Fibroblast of skin of back (primary cell): ENCODE results near the gene BORCS6. TPM values are rescaled to one million over a fixed set of nuclear protein-coding genes. Genes with fewer than 3 reads are reported as not detected.
"Not testable (repeated sequence)": the region's sequence is repeated elsewhere in the genome, so short reads cannot be mapped to it uniquely, and the experiment has no call there.

ENCODE experiments used
- DNase-seq: peaks from one replicate; pipeline ENCODE4 v3.0.0-alpha.2; 2013
- polyA plus RNA-seq, 2 experiments: library from polyadenylated mRNA; unstranded; fragments of 120-200 nt; gene quantifications; one replicate each; pipeline ENCODE4 v1.2.1, GENCODE V29; 2013; ENCODE audit not compliant: insufficient read length in 2 of 2

Gene BORCS6
- polyA plus RNA-seq (2013, experiment 1 of 2; ENCODE audit: insufficient read length) = 5.1 TPM
- polyA plus RNA-seq (2013, experiment 2 of 2; ENCODE audit: insufficient read length) = 4.3 TPM

DNA sequence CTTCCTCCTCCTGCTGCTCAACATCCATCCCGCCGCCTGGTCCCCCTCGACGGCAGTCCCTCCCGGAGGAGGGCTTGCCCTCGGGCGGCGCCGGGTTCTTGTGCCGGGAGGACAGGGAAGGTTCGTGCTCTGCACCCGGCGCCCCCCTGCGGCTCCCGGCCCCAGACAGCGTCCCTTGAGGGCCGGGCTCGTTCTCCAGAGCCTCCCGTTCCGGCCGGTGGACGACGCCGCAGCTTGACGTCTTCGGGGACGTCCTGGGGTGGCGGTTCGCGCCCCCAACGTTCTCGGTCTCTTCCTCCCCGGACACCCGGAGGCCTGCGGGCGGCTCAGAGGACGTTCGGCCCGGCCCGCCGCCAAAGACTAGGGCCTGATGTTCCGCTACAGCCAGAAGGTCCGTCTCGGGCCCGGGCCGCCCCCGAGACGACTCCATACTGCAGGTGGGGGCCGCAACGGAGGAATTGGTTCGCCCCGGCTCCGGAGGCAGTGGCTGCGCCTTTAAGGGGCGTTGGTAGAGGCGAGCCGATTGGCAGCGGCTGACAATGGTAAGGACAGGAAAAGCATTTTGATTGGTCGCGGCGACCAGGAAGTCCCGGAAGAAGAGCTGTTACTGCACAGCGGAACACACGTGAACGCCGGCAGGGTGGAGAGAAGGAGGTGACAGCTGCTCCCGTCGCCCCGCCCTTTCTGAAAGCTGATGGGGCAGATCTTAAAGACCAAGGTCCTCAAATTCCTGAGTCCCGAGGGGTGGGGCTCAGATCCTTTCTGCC is at the start of gene BORCS6:
Gene BORCS6 (minus strand): TSS at position 470 of the 767 bp plus-strand sequence. CDS start 40 bp downstream, at position 430.
- peak; percentile 99 for DNase-seq

GRCh38 chr17:8237886-8238285 is 47.9 kb upstream of the BORCS6 start:
- no peak for DNase-seq

- no peak for DNase-seq
Observed at GRCh38 chr17:8237175-8237574, 47.2 kb upstream of the BORCS6 start.

DNA sequence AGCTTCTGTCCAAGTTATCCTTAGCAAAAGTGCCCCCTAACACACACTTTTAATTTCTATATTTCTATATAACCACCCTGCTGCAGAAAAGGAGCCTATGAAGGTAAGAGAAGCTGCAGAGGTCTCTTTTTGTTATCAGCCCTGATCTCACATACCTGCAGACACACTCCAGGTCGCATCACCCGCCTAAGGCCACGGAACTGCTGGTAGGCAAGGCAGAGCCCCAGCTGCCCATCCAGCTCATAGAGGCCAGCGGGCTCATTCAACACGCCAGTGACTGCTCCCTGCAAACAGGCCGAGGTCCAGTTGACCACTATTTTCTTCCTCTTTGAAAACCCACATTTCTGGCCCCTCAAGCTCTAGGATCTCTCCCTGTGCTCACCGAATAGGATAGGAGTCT is 45.7 kb upstream of the BORCS6 start:
- no peak for DNase-seq

DNA sequence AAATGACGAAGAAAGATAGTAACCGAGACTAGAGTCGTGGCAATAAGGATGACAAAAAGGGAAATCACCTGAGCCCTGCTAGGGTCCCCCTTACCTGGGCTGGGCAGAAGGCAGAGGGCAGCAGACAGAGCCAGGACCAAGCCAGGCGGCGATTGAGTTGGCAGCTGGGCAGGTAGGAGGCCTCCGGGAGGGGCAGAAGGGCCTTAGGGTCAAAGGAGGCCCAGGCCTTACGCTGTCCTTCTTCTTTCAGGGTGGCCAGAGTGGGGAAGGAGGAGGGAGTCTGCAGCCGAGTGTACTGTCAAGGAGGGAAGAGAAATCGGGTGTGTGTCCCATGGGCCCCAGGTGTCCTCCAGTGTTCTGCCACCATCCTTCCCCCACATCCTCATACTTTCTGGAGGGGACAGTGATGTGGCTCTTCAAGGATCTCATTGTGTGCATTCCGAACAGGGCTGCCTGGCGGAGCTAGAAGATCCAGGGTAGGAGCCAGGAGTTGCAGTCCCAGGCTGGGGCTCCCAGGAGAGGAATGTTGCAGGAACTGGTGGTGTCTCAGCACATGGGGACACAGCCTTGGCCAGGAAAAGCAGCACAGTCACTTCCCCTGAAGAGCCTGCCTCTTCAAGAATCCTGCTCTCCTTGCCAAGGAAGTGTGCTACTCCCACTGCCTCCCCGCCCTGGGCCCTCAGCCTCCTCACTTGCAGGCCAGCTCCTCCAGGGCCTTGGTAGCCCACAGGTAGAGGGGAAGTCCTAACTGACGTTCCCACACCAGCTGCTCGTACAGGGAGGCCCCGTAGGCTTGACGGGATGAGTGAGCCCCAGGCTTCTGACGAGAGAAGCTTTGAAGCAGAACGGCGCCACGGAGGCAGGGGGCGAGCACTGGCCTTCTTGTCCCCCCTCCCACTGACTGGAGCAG is 44.6 kb upstream of the BORCS6 start:
- no peak for DNase-seq

DNA sequence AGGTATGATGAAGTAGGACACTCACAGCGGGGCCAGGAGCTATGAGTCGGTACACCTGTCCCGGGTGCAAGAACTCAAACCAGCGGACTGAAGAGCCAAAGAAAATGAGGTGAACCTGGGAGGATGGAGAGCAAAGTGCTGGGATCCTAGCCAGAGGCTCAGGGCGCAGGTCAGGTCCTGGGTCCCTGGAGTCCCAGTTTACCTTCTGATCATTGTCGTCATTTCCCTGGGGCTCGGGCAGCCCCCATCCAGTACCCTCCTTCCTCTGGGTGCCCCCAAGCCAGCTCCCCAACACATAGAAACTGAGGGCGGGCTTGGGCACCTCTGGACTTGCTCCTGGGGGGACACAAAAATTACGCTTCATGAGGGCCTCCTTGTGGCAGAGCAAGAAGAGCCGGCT is 41.7 kb upstream of the BORCS6 start:
- DNase-seq = no peak

- DNase-seq = no peak
Observed at GRCh38 chr17:8227238-8227581, 37.2 kb upstream of the BORCS6 start.

GRCh38 chr17:8226536-8227237 is 36.7 kb upstream of the BORCS6 start:
- peak; percentile 91 for DNase-seq

GRCh38 chr17:8225813-8226535 is 36.0 kb upstream of the BORCS6 start:
- peak; percentile 86 for DNase-seq

DNA sequence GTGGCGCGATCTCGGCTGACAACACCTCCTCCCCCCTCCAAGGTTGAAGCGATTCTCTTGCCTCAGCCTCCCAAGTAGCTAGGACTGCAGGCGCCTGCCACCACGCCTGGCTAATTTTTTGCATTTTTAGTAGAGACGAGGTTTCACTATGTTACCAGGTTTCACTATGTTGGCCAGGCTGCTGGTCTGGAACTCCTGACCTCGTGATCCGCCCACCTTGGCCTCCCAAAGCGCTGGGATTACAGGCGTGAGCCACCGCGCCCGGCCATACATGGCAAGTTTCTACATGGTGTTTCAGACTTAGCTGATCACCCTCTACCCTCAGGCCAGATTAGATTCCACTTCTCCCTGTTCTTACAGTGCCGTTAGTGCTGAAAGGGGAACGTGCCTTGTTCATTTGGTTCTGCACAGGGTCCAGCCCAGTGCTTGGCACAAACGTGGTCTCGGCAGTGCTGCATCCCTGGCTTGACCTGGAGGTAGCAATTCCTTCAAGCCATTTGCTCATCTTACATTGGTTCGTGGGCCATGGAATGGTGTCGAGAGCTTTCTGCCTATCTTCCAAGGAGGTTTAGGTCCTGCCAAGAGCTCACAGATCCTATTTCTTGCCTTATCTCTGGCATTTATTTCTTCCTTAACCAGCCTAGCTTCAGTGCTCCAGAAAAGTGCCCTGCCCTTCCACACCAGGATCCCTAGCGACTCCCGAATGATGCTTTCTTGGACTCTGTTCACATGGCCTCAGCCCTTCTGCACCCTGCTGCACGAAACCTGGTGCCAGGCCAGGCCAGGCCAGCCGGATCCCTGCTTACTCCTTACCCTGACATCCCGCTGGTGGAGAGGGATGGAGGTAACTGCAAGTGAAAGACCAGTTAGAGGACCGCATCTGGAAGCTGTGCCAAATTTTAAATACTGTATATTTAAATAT is 35.2 kb upstream of the BORCS6 start:
- no peak for DNase-seq

GRCh38 chr17:8223356-8224126 is 33.6 kb upstream of the BORCS6 start:
- DNase-seq = peak; percentile 68

- DNase-seq = peak; percentile 95
Observed at GRCh38 chr17:8222630-8223355, 32.8 kb upstream of the BORCS6 start.

GRCh38 chr17:8222380-8222629 is 32.3 kb upstream of the BORCS6 start:
- DNase-seq = no peak

- peak; percentile 89 for DNase-seq
Observed at GRCh38 chr17:8221663-8222379, 31.8 kb upstream of the BORCS6 start.

GRCh38 chr17:8220783-8221662 is 31.0 kb upstream of the BORCS6 start:
- peak; percentile 93 for DNase-seq

- not testable (repeated sequence) for DNase-seq
Observed at GRCh38 chr17:8214000-8214399, 24.0 kb upstream of the BORCS6 start.

GRCh38 chr17:8212312-8213180 is 22.6 kb upstream of the BORCS6 start:
- DNase-seq = no peak
